ENCODE results near the gene EMD.
A peak's percentile ranks its signal among the peaks of the same experiment; 100 is the strongest.

Gene EMD

GRCh38 chrX:154419189-154419588, 40.1 kb downstream of the EMD start:
- DNase-seq (ENCODE audit: low read depth), result no peak

GRCh38 chrX:154419688-154420401, 40.8 kb downstream of the EMD start:
- no peak for DNase-seq (ENCODE audit: low read depth)

GRCh38 chrX:154420402-154420756, 41.3 kb downstream of the EMD start:
- DNase-seq (ENCODE audit: low read depth), result no peak

GRCh38 chrX:154426916-154427770, 48.0 kb downstream of the EMD start:
- no peak for DNase-seq (ENCODE audit: low read depth)

GRCh38 chrX:154428176-154429171, 49.4 kb downstream of the EMD start, which contains the start of gene ATP6AP1:
Gene ATP6AP1 (plus strand): TSS chrX:154428677. CDS start chrX:154428693, 16 bp downstream.
- DNase-seq (ENCODE audit: low read depth), result peak; percentile 64

GRCh38 chrX:154429711-154430110, 50.6 kb downstream of the EMD start:
- no peak for DNase-seq (ENCODE audit: low read depth)

GRCh38 chrX:154430479-154430878, 51.4 kb downstream of the EMD start:
- no peak for DNase-seq (ENCODE audit: low read depth)

GRCh38 chrX:154430916-154431315, 51.8 kb downstream of the EMD start:
- DNase-seq (ENCODE audit: low read depth), result no peak
